Measurements from ENCODE around the gene MEF2D.

Gene MEF2D

GRCh38 chr1:156500543-156500792 is at the start of gene MEF2D:
TSS of gene MEF2D (minus strand) at chr1:156500775. CDS start at chr1:156483292, 17,483 bp downstream.
- TF ChIP-seq CTCF (IDR thresholded peaks at IDR 0.05; ENCODE audit: poor library complexity, severe bottlenecking) = no peak
- ATAC-seq (ENCODE audit: low read depth) (no peak), DNase-seq (ENCODE audit: low spot score) (no peak)
- Histone ChIP-seq H3K9me3 (ENCODE audit: severe bottlenecking) (no peaks in the 10 kb centered on the region), H3K4me3 (ENCODE audit: severe bottlenecking) (peak within 1 kb of the TSS; percentile 98), H3K36me3 (ENCODE audit: low read depth) (0 out of 2 replicates have a peak, but pooled peaks cover 7% of the 10 kb centered on the region), H3K27ac (ENCODE audit: poor library complexity, severe bottlenecking) (peak within 1 kb of the TSS; percentile 96), H3K27me3 (ENCODE audit: insufficient read depth, poor library complexity, severe bottlenecking) (no peaks in the 10 kb centered on the region), H3K4me1 (ENCODE audit: insufficient read depth, poor library complexity, severe bottlenecking) (peaks cover 52% of the 10 kb centered on the region)

DNA sequence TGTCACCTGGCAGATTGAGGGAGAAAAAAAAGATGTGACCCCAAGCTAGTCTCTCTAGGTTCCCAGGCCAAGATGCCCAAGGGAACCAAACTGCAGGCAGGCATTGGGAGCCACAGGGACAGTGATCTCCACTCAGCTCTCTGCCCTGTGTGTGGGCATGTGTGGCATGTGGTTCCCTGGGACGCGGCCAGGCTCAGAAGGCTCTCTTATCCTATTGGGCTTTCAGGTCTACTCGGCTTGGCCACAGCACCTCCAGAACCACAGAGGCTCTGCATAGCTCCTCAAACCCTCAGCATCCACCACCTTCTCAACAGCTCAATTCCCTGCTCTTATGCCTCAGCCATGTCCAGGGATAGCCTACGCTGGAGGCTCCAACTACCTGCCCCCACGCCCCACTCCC is 49.8 kb upstream of the MEF2D start:
- H3K36me3 ChIP-seq (ENCODE audit: low read depth) = peaks cover 63% of the 10 kb centered on the region
- no peak for DNase-seq (ENCODE audit: low spot score)
- TF ChIP-seq CTCF (IDR thresholded peaks at IDR 0.05; ENCODE audit: poor library complexity, severe bottlenecking) = no peak
- no peaks in the 10 kb centered on the region for H3K9me3 ChIP-seq (ENCODE audit: severe bottlenecking)
- no peak overlapping the region for H3K27ac ChIP-seq (ENCODE audit: poor library complexity, severe bottlenecking)
- ATAC-seq (ENCODE audit: low read depth) = no peak
- no peaks in the 10 kb centered on the region for H3K27me3 ChIP-seq (ENCODE audit: insufficient read depth, poor library complexity, severe bottlenecking)
- peaks cover 6% of the 10 kb centered on the region for H3K4me1 ChIP-seq (ENCODE audit: insufficient read depth, poor library complexity, severe bottlenecking)
- H3K4me3 ChIP-seq (ENCODE audit: severe bottlenecking) = no peak overlapping the region

GRCh38 chr1:156549831-156550230 is 49.3 kb upstream of the MEF2D start:
- ATAC-seq (ENCODE audit: low read depth) (no peak), DNase-seq (ENCODE audit: low spot score) (no peak)
- Histone ChIP-seq H3K36me3 (ENCODE audit: low read depth) (peaks cover 60% of the 10 kb centered on the region), H3K4me1 (ENCODE audit: insufficient read depth, poor library complexity, severe bottlenecking) (peaks cover 6% of the 10 kb centered on the region), H3K9me3 (ENCODE audit: severe bottlenecking) (no peaks in the 10 kb centered on the region), H3K4me3 (ENCODE audit: severe bottlenecking) (no peak overlapping the region), H3K27ac (ENCODE audit: poor library complexity, severe bottlenecking) (no peak overlapping the region), H3K27me3 (ENCODE audit: insufficient read depth, poor library complexity, severe bottlenecking) (no peaks in the 10 kb centered on the region)
- TF ChIP-seq CTCF (IDR thresholded peaks at IDR 0.05; ENCODE audit: poor library complexity, severe bottlenecking) = no peak

GRCh38 chr1:156549390-156549789 is 48.8 kb upstream of the MEF2D start:
- peaks cover 58% of the 10 kb centered on the region for H3K36me3 ChIP-seq (ENCODE audit: low read depth)
- DNase-seq (ENCODE audit: low spot score) (no peak), ATAC-seq (ENCODE audit: low read depth) (no peak)
- peaks cover 6% of the 10 kb centered on the region for H3K4me1 ChIP-seq (ENCODE audit: insufficient read depth, poor library complexity, severe bottlenecking)
- no peaks in the 10 kb centered on the region for H3K27me3 ChIP-seq (ENCODE audit: insufficient read depth, poor library complexity, severe bottlenecking)
- H3K9me3 ChIP-seq (ENCODE audit: severe bottlenecking) = no peaks in the 10 kb centered on the region
- H3K4me3 ChIP-seq (ENCODE audit: severe bottlenecking) = no peak overlapping the region
- no peak for TF ChIP-seq CTCF (IDR thresholded peaks at IDR 0.05; ENCODE audit: poor library complexity, severe bottlenecking)
- H3K27ac ChIP-seq (ENCODE audit: poor library complexity, severe bottlenecking) = no peak overlapping the region

- H3K36me3 ChIP-seq (ENCODE audit: low read depth) = peaks cover 65% of the 10 kb centered on the region
- no peak overlapping the region for H3K27ac ChIP-seq (ENCODE audit: poor library complexity, severe bottlenecking)
- TF ChIP-seq CTCF (IDR thresholded peaks at IDR 0.05; ENCODE audit: poor library complexity, severe bottlenecking) = no peak
- H3K4me3 ChIP-seq (ENCODE audit: severe bottlenecking) = no peak overlapping the region
- peaks cover 6% of the 10 kb centered on the region for H3K4me1 ChIP-seq (ENCODE audit: insufficient read depth, poor library complexity, severe bottlenecking)
- H3K27me3 ChIP-seq (ENCODE audit: insufficient read depth, poor library complexity, severe bottlenecking) = no peaks in the 10 kb centered on the region
- no peak for DNase-seq (ENCODE audit: low spot score)
- no peak for ATAC-seq (ENCODE audit: low read depth)
- no peaks in the 10 kb centered on the region for H3K9me3 ChIP-seq (ENCODE audit: severe bottlenecking)
These were observed 47.4 kb upstream of the MEF2D start for GRCh38 chr1:156547982-156548381.
